ENCODE results near the gene ELMOD3.

Gene ELMOD3

DNA sequence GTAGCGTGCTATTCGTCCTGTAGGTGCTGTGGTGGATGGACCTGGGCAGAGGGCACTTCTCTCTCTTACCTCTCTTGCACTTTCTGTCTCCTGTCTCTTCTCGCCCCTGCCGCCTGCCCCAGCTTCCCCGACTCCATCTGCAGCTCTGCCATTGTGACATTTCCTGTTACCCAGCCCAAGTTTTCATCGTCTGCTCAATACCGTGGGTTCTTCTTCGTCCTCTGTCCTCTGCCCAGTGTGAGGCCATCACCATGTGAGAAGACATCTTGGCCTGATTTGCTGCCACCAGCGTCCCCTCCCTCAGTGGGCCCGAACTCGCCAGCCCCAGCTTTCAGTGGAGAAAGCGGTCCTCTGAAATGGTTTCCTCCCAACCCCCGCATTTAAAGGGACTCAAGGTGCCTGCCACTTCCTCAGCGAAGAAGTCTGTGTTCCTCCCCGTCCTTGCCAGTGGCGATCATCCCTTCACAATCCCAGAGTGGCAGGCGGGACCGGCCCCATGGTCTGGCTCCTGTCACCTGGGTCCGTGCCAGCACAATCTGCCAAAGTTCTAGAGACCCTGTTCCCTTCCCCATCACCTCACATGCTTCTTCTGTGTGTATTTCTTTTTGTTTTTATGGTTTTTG is 44.8 kb upstream of the ELMOD3 start:
- DNase-seq, result no peak
- H3K4me1 ChIP-seq (ENCODE audit: control insufficient read depth in 1 of 2, insufficient read depth in 2 of 2, low read length in 2 of 2), result peaks cover 3 to 5% of the 10 kb centered on the region in 2 experiments
- no peaks in the 10 kb centered on the region for H3K79me2 ChIP-seq (ENCODE audit: control insufficient read depth, insufficient read depth, low read length, poor library complexity)
- no peaks in the 10 kb centered on the region for H3K79me1 ChIP-seq (ENCODE audit: low read length)
- no peak overlapping the region for H2BK12ac ChIP-seq (ENCODE audit: low read length)
- no peak overlapping the region for H3K23ac ChIP-seq (ENCODE audit: low read length)
- H2BK120ac ChIP-seq (ENCODE audit: insufficient read depth, low read length, poor library complexity), result no peak overlapping the region
- H3K4me2 ChIP-seq (ENCODE audit: low read length), result no peak overlapping the region
- H3K27me3 ChIP-seq (ENCODE audit: insufficient read depth, low read length), result no peaks in the 10 kb centered on the region
- no peak overlapping the region for H4K91ac ChIP-seq (ENCODE audit: low read depth, low read length)
- no peak overlapping the region for H2AFZ ChIP-seq (ENCODE audit: insufficient read depth, low read length, poor library complexity)
- no peak overlapping the region for H2BK5ac ChIP-seq (ENCODE audit: low read depth, low read length, poor library complexity)
- H3K14ac ChIP-seq (ENCODE audit: low read length), result no peak overlapping the region
- peaks cover 27 to 37% of the 10 kb centered on the region in 2 experiments for H3K36me3 ChIP-seq (ENCODE audit: control insufficient read depth in 1 of 2, insufficient read depth in 2 of 2, low read length in 2 of 2)
- WGBS (ENCODE audit: extremely low coverage, insufficient coverage, insufficient read length), result no CpG with 5 or more reads among the region's 19 CpGs
- H3K27ac ChIP-seq (ENCODE audit: low read depth, low read length), result no peak overlapping the region
- H3K4me3 ChIP-seq (ENCODE audit: low read depth, low read length), result no peak overlapping the region
- H3K9ac ChIP-seq (ENCODE audit: low read length), result no peak overlapping the region
- no peak overlapping the region for H3K18ac ChIP-seq (ENCODE audit: low read length)
- no peak overlapping the region for H4K12ac ChIP-seq (ENCODE audit: low read depth, low read length)
- no peaks in the 10 kb centered on the region for H3K9me3 ChIP-seq (ENCODE audit: insufficient read depth, low read depth, low read length)
- no peak overlapping the region for H3K4ac ChIP-seq (ENCODE audit: low read depth, low read length)
- H4K8ac ChIP-seq (ENCODE audit: low read depth, low read length), result no peak overlapping the region
- H2AK5ac ChIP-seq (ENCODE audit: low read length), result no peak overlapping the region

DNA sequence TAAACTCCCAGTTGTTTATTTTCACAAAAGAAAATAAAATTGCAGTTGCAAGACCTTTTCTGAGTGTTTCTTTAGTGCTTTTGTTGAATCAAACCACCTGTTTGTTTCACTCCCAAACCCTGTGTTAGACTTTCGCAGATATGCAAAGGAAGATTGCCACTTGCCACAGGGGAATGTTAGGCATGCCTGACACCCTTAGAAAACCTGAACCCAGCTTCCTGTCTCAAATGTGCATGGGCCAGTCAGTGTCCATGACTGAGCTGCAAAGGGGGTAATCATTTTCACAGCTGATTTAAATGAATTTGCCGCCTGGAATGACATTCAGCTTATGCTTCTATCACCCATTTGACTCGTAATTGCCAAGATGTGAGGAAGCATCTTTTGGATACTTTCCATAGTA is 44.2 kb upstream of the ELMOD3 start:
- DNase-seq, result no peak
- no peak overlapping the region for H3K23ac ChIP-seq (ENCODE audit: low read length)
- H2BK5ac ChIP-seq (ENCODE audit: low read depth, low read length, poor library complexity), result no peak overlapping the region
- H3K9ac ChIP-seq (ENCODE audit: low read length), result no peak overlapping the region
- H4K8ac ChIP-seq (ENCODE audit: low read depth, low read length), result no peak overlapping the region
- no peaks in the 10 kb centered on the region for H3K27me3 ChIP-seq (ENCODE audit: insufficient read depth, low read length)
- no peak overlapping the region for H3K4me3 ChIP-seq (ENCODE audit: low read depth, low read length)
- H2AK5ac ChIP-seq (ENCODE audit: low read length), result no peak overlapping the region
- no peak overlapping the region for H2AFZ ChIP-seq (ENCODE audit: insufficient read depth, low read length, poor library complexity)
- peaks cover 2% of the 10 kb centered on the region for H3K9me3 ChIP-seq (ENCODE audit: insufficient read depth, low read depth, low read length)
- H2BK120ac ChIP-seq (ENCODE audit: insufficient read depth, low read length, poor library complexity), result no peak overlapping the region
- H3K4me2 ChIP-seq (ENCODE audit: low read length), result no peak overlapping the region
- H3K4me1 ChIP-seq (ENCODE audit: control insufficient read depth in 1 of 2, insufficient read depth in 2 of 2, low read length in 2 of 2), result peaks cover 3 to 5% of the 10 kb centered on the region in 2 experiments
- H2BK12ac ChIP-seq (ENCODE audit: low read length), result no peak overlapping the region
- H3K27ac ChIP-seq (ENCODE audit: low read depth, low read length), result no peak overlapping the region
- H3K79me1 ChIP-seq (ENCODE audit: low read length), result no peaks in the 10 kb centered on the region
- H4K91ac ChIP-seq (ENCODE audit: low read depth, low read length), result no peak overlapping the region
- H3K4ac ChIP-seq (ENCODE audit: low read depth, low read length), result no peak overlapping the region
- no peak overlapping the region for H3K18ac ChIP-seq (ENCODE audit: low read length)
- no peak overlapping the region for H3K14ac ChIP-seq (ENCODE audit: low read length)
- no peaks in the 10 kb centered on the region for H3K79me2 ChIP-seq (ENCODE audit: control insufficient read depth, insufficient read depth, low read length, poor library complexity)
- peaks cover 24 to 37% of the 10 kb centered on the region in 2 experiments for H3K36me3 ChIP-seq (ENCODE audit: control insufficient read depth in 1 of 2, insufficient read depth in 2 of 2, low read length in 2 of 2)
- WGBS (ENCODE audit: extremely low coverage, insufficient coverage, insufficient read length), result no CpG with 5 or more reads among the region's 3 CpGs
- H4K12ac ChIP-seq (ENCODE audit: low read depth, low read length), result no peak overlapping the region

DNA sequence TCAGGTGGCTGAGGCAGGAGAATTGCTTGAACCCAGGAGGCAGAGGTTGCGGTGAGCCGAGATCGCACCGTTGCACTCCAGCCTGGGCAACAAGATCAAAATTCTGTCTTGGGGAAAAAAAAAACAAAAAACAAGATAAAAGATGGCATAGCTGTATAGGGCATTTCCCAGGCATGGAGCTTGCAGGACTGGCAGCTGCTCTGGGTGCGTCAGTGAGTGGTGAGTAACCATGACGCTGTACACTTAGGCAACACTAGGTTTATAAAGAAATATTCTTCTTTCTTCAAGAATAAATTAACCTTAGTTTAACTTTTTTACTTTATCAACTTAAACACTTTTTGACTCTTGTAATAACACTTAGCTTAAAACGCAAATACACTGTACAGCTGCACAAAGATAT is 42.2 kb upstream of the ELMOD3 start:
- no peak overlapping the region for H2AFZ ChIP-seq (ENCODE audit: insufficient read depth, low read length, poor library complexity)
- no peak overlapping the region for H3K23ac ChIP-seq (ENCODE audit: low read length)
- peaks cover 2% of the 10 kb centered on the region for H3K9me3 ChIP-seq (ENCODE audit: insufficient read depth, low read depth, low read length)
- no peak overlapping the region for H2AK5ac ChIP-seq (ENCODE audit: low read length)
- no peak overlapping the region for H3K4ac ChIP-seq (ENCODE audit: low read depth, low read length)
- H3K27me3 ChIP-seq (ENCODE audit: insufficient read depth, low read length), result no peaks in the 10 kb centered on the region
- H4K91ac ChIP-seq (ENCODE audit: low read depth, low read length), result no peak overlapping the region
- no peaks in the 10 kb centered on the region for H3K79me1 ChIP-seq (ENCODE audit: low read length)
- no peak overlapping the region for H3K4me3 ChIP-seq (ENCODE audit: low read depth, low read length)
- no peak overlapping the region for H3K27ac ChIP-seq (ENCODE audit: low read depth, low read length)
- H3K36me3 ChIP-seq (ENCODE audit: control insufficient read depth in 1 of 2, insufficient read depth in 2 of 2, low read length in 2 of 2), result peaks cover 19 to 30% of the 10 kb centered on the region in 2 experiments
- H4K8ac ChIP-seq (ENCODE audit: low read depth, low read length), result no peak overlapping the region
- no CpG with 5 or more reads among the region's 7 CpGs for WGBS (ENCODE audit: extremely low coverage, insufficient coverage, insufficient read length)
- no peak for DNase-seq
- H2BK5ac ChIP-seq (ENCODE audit: low read depth, low read length, poor library complexity), result no peak overlapping the region
- H3K14ac ChIP-seq (ENCODE audit: low read length), result no peak overlapping the region
- H3K79me2 ChIP-seq (ENCODE audit: control insufficient read depth, insufficient read depth, low read length, poor library complexity), result no peaks in the 10 kb centered on the region
- H3K4me2 ChIP-seq (ENCODE audit: low read length), result no peak overlapping the region
- H2BK120ac ChIP-seq (ENCODE audit: insufficient read depth, low read length, poor library complexity), result no peak overlapping the region
- H3K4me1 ChIP-seq (ENCODE audit: control insufficient read depth in 1 of 2, insufficient read depth in 2 of 2, low read length in 2 of 2), result peaks cover 3 to 5% of the 10 kb centered on the region in 2 experiments
- no peak overlapping the region for H4K12ac ChIP-seq (ENCODE audit: low read depth, low read length)
- no peak overlapping the region for H2BK12ac ChIP-seq (ENCODE audit: low read length)
- H3K9ac ChIP-seq (ENCODE audit: low read length), result no peak overlapping the region
- H3K18ac ChIP-seq (ENCODE audit: low read length), result no peak overlapping the region

DNA sequence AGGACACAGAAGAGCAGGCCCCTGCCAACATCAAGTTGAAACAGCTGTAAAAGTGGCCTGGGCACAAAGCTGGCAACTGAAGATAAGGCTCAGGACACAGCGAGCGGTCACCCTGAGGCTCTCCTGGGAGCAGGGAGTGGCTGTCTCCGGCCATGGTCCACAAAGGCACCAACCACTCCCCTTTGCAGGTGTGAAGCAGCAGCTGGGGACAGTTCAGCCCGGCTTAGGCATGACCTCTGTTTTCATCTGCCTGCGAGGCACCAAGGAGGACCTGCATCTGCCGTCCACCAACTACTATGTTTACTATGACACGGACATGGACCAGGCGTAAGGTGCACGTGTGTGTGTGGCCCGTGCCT is 39.7 kb upstream of the ELMOD3 start:
- peaks cover 2% of the 10 kb centered on the region for H3K9me3 ChIP-seq (ENCODE audit: insufficient read depth, low read depth, low read length)
- no peak overlapping the region for H3K4me2 ChIP-seq (ENCODE audit: low read length)
- H2AK5ac ChIP-seq (ENCODE audit: low read length), result no peak overlapping the region
- H3K18ac ChIP-seq (ENCODE audit: low read length), result no peak overlapping the region
- H2BK120ac ChIP-seq (ENCODE audit: insufficient read depth, low read length, poor library complexity), result no peak overlapping the region
- no peak overlapping the region for H4K8ac ChIP-seq (ENCODE audit: low read depth, low read length)
- no peak overlapping the region for H3K9ac ChIP-seq (ENCODE audit: low read length)
- H3K36me3 ChIP-seq (ENCODE audit: control insufficient read depth in 1 of 2, insufficient read depth in 2 of 2, low read length in 2 of 2), result peaks cover 16 to 31% of the 10 kb centered on the region in 2 experiments
- H3K4me3 ChIP-seq (ENCODE audit: low read depth, low read length), result peak overlapping the region; percentile 14
- peaks cover 0 to 8% of the 10 kb centered on the region in 2 experiments for H3K4me1 ChIP-seq (ENCODE audit: control insufficient read depth in 1 of 2, insufficient read depth in 2 of 2, low read length in 2 of 2)
- WGBS (ENCODE audit: extremely low coverage, insufficient coverage, insufficient read length), result no CpG with 5 or more reads among the region's 10 CpGs
- H3K23ac ChIP-seq (ENCODE audit: low read length), result no peak overlapping the region
- H3K27me3 ChIP-seq (ENCODE audit: insufficient read depth, low read length), result no peaks in the 10 kb centered on the region
- H2AFZ ChIP-seq (ENCODE audit: insufficient read depth, low read length, poor library complexity), result no peak overlapping the region
- no peak overlapping the region for H3K27ac ChIP-seq (ENCODE audit: low read depth, low read length)
- H3K79me1 ChIP-seq (ENCODE audit: low read length), result no peaks in the 10 kb centered on the region
- no peak overlapping the region for H3K14ac ChIP-seq (ENCODE audit: low read length)
- H3K4ac ChIP-seq (ENCODE audit: low read depth, low read length), result no peak overlapping the region
- no peak overlapping the region for H2BK5ac ChIP-seq (ENCODE audit: low read depth, low read length, poor library complexity)
- DNase-seq, result no peak
- no peaks in the 10 kb centered on the region for H3K79me2 ChIP-seq (ENCODE audit: control insufficient read depth, insufficient read depth, low read length, poor library complexity)
- H4K91ac ChIP-seq (ENCODE audit: low read depth, low read length), result no peak overlapping the region
- H4K12ac ChIP-seq (ENCODE audit: low read depth, low read length), result no peak overlapping the region
- H2BK12ac ChIP-seq (ENCODE audit: low read length), result no peak overlapping the region

Data from trophoblast cell (in vitro differentiated cells and primary cell).